RKO (cell line): ENCODE data around the gene EPB41L3.
A peak's percentile ranks its signal among the peaks of the same experiment; 100 is the strongest.

ENCODE experiments used
- DNase-seq: peaks from one replicate; pipeline ENCODE4 v3.0.0-alpha.2; 2016; ENCODE audit warnings: low spot score

EPB41L3 gene

DNA sequence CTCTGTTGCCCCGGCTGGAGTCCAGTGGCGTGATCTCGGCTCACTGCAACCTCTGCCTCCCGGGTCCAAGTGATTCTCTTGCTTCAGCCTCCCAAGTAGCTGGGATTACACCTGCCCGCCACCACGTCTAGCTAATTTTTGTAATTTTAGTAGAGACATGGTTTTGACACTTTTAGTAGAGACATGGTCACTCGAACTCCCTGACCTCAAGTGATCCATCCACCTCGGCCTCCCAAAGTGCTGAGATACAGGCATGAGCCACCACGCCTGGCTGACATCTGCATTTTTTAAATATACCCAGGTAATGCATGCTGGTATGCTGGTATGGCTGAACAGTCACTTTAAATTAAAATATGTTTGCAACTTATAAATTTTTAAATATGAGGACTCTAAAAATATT lies 91.9 kb downstream of the EPB41L3 start:
- DNase-seq = no peak

DNA sequence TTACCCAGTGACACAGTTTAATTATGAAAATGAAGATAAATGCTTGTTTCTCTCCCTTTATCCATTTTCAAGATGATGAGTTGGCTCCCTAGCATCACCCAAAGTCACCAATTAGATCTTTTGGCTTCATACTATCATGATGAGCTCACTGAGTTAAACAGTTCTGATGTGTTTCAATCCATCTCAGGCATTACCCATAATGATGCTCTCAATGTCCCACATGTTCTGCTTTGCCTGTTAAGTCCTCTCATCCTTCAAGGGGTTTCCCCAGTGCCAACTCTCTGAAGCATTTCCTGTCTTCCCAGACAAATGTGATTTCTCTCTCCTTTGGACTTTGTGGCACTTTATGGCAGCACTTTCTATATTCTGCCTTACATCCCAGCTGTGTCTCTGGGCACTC lies 92.6 kb downstream of the EPB41L3 start:
- no peak for DNase-seq

DNA sequence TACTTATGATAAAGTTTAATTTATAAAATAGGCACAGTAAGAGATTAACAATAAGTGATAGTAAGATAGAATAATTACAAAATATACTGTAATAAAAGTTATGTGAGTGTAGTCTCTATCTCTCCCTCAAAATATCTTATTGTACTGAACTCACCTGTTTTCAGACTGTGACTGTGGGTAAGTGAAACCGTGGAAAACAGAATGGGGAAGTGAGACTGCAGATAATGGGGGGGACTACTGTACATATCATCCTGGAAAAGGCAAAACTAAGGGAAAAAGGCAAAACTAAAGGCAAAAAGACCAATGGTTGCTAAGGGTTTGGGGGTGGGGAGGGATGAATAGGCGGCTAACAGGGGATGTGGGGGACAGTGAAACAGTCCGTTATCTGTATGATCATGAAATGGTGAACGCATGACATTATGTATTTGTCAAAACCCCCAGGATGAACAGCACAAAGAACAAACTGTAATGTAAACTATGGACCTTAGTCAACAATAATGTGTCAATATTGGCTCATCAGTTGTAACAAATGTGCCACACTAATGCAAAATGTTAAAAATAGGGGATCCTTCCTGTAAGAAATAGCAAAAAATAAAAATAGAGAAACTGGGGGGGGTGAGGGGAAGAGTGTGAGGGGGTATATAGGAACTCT lies 93.8 kb downstream of the EPB41L3 start:
- no peak for DNase-seq

DNA sequence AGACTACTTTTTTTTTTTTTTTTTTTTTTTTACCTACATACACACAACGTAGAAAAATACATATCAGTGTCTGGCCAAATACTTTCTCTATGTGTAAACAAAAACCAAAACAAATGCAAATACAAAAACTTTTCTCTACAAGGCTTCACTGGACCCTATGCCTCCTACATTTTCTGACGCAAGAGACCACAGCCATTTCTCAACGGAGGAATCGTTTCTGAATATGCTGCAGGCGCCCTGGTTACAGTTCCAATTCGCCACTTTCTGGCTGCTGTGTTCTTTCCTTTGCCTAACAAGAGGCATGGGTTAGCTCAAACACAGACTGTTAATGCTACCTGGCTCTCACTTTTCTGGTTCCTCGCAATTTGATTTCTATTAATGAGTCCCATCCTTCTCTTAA lies 96.4 kb downstream of the EPB41L3 start:
- DNase-seq = no peak

DNA sequence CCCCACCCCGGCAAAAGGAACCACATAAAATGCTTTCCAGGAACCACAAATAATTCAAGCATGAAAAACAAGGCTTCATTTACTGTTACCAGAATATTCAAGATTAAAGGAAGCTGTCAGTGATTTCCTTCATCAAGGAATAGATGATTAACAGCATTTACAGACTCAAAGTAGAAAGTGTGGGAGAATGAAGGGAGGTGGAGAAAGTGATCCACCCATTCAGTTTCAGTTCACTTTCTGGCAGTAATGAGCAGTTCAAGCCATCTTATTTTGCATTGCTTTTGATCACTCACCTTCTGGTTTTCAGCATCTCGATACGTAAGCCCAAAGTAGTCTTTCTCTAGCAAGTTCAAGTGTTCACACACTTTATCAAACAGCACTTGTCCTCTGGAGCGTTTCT lies 99.0 kb downstream of the EPB41L3 start:
- no peak for DNase-seq

DNA sequence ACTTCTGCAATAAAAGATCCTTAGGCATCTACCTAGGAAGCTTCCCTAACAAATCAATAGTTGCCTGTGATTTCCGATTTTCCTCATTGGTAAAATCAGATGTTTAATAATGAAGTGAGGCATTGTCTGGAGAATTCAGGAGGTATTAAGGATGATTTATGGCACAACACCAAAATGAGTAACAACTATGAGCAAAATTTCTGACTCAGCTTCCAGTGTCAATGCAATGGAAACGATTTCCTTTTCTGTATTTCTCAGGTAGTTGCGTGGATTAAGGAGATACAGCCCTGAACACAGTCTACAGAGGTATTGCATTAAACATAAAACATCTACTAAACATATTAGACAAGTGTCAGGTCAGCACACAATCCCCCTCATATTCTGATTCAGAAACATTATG lies 99.5 kb downstream of the EPB41L3 start:
- DNase-seq = peak; percentile 35

DNA sequence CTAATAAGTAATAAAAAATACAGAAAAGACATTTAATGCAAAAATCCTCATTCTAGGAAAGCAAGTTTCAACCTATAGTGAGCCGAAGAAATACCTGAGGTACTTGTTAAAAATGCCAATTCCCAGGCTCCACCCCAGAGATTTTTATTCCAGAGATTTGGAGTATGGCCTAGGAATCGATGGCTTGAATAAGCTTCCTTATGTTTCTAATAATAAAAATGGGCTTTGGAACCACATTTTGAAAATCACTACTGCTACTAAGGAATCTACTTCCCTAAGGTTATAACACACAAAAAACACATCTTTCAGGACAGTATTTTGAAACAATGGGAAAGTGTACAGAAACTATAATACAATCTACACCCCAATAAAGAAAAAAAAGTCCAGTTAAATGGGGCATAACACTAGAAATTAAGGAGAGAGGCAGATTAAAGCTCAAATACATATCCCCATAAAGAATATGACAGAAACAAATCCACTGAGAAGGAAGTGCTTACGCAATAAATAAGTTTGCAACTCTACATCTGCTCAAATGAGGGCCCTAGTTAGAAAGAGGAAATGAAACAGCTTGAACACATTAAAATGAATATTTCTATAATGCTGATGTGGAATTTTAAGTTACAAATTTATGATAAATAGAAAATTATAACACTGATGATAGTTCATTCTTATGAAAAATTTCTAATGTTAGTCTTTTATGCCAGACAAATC lies 103.7 kb downstream of the EPB41L3 start:
- no peak for DNase-seq

DNA sequence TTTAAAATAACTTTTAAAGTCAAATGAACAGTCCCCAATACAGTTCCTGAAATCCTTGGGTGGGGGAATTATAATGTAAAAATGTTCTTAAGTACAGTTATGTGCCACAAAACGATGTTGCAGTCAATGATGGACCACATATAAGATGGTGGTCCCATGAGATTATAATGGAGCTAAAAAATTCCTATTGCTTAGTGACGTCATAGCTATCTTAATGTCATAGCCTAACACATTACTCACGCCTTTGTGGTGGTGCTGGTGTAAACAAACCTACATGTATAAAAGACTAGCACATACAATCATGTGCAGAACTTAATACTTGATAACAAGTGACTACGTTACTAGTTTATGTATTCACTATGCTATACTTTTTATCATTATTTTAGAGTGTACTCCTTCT lies 109.4 kb downstream of the EPB41L3 start:
- DNase-seq = no peak

DNA sequence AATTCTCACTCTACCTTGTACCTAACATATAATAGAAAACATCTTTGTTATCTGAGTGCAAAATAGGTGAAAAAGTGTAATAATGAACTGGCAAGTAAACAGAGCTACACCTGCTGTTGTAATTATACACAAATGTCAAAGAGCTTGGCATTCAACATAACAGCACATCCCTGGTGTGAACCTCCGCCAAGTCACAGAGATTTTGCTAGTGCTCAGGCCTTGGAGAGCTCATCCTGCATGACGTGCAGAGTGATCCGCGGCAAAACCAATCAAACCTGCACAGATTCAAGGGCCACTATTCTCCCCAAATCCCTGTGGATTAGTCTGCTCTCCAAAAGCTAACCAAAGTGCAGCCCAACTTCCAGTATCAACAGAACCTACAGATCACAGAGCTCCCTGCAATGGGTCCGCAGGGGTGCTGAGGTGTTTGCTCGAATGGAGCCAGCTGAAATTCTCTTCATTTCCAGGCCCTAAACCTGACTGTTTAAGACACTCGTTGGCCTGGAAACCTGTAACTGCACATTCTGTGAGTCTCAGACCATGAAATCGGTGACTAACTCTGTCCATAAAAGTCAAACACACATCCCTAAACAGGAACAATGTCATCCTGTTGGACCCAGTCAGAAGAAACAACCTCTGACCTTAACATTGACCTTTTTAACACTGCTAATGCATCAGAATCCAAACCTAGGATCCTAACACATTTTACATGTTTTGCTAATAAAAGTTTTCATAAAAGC lies 111.8 kb downstream of the EPB41L3 start:
- no peak for DNase-seq

DNA sequence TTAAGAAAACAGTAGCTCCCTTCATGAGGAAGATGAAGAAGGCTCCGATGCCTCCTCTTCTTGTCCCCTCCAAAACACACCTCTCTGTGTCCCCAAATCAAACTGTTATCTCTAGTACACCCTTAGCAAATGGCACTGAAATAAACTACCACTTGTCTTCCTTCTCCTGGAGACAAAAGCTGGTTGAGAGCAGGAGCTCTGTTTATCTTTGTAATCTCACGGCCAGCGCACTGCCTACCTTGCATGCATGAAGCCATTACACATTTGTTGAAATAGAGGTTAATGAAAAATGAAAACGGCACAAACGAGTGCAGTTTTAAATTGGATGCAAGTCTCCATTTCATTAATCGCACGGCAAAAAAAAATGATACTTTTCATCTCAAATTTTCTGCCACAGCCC lies 113.7 kb downstream of the EPB41L3 start:
- DNase-seq = no peak

DNA sequence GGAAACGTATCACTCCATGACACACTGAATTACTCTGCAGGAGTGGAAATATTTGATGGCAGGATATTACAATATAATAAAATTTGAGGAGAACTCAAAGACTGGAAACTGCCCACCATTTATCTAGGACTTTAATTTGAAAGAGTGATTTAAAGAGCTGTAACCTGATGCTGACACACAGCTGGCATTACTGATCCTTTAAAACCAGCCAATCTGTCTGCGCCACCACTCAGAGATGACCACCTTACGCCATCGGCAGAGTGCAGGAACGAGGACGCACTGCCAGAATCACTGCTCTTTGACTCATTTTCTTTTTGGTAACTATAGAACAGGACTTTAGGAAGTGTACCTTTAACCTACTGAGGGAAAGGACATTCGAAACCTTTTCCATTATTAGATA lies 114.1 kb downstream of the EPB41L3 start:
- DNase-seq = no peak

DNA sequence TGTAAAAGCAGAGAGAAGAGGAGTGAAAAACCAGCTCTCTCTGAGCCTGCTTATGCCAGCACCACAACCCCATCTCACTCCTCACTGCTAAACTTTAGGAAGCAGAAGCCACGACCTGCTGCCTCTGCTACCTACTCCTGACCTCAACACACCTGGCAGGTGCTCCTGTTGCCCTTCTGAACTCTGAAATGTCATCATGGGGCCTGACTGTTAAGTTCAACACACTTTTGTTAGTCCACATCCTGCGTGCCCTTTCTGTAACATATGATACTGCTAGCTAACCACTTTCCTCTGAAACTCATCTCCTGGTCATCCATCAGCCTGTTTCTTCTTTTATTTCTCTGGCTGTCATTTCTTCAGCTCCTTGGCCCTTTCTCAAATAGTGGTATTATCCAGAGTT lies 118.1 kb downstream of the EPB41L3 start:
- no peak for DNase-seq

DNA sequence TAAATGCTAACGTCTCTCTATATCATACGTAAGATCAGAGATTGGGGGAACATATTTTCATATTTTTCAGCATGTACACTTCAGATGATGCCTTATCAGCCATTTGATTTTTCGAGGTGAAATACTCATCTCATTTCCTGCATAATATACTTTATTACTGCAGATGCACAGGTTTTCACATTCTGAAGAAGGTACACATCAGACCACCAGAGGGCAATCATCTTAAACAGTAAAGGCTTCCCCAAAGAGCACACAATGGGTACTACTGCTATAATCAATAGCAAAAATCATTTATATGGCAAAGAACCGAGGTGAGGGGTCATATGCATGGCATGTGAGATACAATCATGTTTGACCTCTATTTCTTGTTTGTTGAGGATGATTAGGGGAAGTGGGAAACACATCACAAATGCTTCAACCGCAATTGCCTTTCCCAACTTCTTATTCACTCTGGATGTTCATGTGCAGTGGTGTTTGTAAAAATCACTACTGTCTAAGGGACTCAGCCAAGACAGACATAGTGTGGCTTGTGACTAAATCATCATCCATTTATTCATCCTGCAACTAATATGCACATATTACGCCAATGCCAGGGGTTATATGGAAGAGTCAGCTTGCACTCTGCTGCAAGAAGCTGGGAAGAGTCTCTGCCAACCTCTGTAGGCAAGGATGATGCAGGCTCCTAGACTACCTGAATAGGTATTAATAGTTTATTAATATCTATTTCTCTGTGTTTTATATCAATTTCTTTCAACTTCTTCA lies 118.7 kb downstream of the EPB41L3 start:
- DNase-seq = peak; percentile 50

DNA sequence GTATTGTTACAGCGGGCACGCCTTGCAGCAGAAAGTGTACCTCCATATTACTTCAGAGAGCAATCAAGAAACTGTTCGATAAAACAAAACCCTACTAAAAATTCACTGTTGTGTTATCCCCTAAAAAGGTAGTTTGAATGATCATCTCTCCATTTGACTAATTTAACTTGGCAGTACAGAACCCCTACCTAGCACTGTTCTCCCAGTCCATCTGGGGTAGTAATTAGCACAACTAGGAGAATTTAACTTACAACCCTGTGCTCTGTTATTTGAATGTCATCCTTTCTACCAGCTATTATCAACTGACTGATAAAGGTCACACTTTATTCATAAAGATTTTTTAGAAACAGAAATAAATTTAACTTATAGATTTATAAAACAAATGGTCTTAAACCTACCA lies 121.2 kb downstream of the EPB41L3 start:
- DNase-seq = no peak

DNA sequence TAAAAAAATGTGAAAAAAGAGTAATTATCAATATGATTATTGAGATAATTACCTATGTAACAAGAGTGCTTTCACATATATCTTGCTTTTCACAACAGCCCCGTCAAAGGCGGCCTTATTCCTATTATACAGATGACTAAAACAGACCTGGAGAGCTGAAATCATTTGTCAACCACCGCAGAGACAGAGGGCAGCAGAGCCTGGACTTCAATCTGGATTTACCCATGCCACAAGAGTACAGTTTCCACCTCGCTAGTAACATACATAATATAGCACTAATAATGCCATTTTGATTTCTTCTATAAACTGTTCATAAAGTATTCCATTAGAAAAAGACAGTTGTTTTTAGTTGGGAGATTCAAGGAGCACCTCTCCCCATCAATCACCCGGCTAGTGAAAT lies 121.8 kb downstream of the EPB41L3 start:
- no peak for DNase-seq

DNA sequence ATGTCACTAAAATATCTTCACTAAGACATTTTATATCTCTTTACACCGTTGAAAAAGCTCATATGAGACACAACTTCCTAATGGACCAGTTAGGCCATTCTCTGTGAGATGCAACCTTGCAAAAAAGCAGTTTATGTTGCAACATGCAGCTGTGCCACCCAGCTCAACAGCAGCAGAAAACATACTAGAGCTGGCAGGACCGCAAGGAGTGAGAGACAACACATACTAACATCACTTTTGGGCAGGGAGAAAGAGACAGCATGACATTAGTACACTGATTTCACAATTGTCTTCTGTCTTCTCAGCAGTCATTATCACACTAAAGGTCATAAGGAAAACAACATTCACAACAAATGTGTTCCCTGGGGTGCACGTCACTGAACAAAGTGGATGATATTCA lies 122.9 kb downstream of the EPB41L3 start:
- no peak for DNase-seq

DNA sequence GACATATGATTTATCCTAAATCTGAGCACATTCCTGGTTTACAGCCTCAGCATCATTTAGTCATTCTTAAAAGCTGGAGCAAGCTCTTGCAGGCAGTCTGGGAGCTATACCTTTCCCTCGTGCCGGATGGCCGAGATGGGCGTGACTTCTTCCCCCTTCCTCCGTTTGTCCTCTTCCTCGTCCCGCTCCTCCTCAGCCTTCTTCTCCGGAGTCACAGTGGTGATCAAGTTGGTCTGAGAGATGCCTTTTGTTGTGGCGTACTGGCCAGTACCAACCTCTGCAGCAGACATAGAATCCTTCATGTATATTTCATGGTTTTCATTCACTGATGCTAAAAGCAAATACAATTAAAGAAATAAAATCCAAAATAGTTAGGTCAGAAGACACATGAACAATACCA lies 124.2 kb downstream of the EPB41L3 start:
- DNase-seq = no peak

DNA sequence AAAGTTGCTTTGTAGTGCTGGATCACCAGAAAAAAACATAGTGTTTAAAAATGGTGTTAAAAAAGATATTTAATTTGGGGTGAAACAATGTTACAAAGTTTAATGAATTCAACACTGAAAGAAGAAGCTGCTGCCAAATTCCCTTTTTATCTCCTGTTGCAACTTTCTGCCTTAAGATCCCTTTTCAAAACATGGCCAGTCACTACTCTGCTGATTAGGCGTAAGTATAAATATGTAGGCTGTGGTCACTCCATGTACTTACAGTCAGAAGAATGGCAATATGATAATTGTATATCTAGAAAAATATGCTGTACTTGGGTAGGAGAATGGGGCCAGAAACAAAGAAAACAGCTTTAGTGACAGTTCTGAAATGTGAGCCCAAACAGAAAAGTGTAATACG lies 124.8 kb downstream of the EPB41L3 start:
- no peak for DNase-seq

DNA sequence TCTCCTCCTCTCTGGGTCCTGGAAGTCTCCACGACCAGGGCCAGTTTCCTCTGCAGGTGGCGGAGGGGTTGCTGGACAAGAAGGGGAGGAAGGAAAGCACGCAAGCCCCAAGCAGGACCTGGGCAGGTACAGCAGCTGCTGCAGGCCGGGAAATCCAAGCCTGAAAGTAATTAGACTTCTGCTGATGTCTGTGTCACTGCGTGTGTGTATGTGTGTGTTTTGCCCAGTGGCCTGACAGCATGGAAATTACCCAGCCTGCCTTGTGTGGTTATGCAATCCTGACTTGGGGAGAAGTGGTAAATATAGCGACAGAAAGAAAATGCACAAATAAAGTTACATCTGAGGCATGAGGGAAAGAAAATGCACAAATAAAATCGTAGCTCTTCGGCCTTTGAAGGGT lies 126.5 kb downstream of the EPB41L3 start:
- DNase-seq = no peak

DNA sequence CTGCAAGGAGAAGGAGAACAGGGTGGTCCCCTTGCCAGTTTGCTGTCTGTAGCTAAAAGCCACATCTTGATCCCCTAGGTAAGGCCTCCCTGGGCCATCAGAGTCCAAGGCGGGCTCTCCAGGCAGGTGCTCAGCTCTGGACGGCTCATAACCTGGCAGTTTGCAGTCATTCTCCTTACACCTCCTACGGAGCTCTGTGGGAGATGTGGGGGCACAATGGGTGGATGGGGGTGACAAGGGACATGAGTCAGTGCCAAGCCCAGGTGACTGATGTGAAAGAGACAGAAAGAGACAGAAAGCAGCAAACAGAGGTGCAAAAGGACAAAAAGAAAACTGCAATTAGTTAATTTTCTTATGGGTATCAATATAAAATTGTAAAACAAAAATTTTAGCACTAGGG lies 127.7 kb downstream of the EPB41L3 start:
- no peak for DNase-seq

DNA sequence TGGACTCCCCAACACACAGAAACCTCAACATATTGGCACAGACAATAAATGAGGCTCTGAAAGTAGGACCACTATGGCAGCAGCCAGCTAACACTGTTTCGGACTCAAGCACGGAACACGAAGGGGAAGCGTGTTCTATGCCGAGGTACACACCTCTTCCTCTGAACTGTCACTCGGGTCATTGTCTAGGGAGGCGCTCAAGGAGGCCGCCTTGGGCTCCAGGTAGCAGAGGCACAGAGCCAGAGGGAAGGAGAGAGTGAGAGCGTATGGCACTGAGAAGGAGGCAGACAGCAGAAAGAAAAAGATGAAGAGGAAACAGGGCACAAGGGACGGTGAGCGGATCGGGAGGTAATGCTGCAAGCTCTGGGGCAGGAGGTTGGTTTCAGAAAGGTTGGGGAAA lies 128.1 kb downstream of the EPB41L3 start:
- no peak for DNase-seq

DNA sequence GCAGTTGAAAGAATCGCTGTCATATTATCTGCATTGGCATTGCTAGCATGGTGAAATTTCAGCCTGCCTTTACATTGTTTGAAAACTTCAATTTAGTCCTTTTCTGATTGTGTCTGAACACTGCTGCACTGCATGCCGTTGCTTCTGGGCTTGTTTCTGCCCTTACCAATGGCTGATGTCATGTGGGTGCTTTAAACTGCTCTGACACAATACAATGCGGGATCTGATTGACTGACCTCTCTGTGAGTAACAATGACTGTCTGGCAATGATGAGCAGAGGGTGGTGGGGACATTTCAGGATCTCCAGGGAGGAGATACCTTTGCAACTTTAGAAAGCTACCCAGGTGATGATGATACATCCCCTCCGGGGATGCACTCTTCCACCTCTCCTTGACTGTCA lies 128.8 kb downstream of the EPB41L3 start:
- DNase-seq = no peak

DNA sequence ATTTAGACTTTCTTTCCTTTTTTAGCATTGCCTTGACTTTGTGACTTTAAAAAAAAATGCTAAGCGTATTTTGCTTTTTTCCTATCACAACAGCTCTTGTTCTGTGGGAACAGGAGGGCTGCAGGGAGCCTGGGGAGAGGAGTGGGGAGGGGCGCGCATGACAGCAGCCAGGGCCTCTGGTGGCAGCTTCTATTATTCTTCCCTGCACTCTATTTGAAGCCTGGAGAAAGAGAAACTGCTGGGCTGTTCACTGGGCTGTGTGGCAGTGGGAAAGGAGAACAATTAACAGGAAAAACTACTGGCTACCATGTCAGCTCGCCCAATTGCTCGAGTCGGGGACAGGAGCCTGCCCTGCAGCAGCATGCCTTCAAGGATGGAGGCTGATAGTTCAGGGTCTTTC lies 129.3 kb downstream of the EPB41L3 start:
- no peak for DNase-seq
